NCI-H526 (cell line): ENCODE measurements around the gene TMEM69.
"Not testable (repeated sequence)": the region's sequence is repeated elsewhere in the genome, so short reads cannot be mapped to it uniquely, and the experiment has no call there.

Experiments used
- DNase-seq, 2 experiments: peaks; one replicate each; lab custom pipeline; 2025; lab: John Stamatoyannopoulos, UW

Gene TMEM69

GRCh38 chr1:45678489-45678888, 9.5 kb upstream of the TMEM69 start:
- DNase-seq, result no peak

DNA sequence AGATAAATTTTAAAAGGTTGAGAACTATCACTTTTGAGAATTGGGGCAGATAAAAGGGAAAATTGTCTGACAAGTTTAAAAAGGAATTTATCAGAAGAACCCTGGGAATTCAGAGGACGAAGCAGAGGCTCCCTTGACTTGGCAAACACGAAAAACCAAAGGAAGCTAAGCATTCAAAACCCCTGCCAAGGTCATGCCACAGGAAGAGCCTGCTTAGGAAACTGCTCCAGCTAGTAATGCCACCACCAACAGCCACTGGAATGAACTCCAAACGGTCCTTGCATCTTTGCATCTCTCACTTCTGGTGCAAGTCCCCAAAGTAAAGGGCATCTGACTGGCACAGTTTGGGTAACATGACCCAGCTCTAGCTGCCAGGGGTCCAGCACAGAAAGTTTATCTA, 8.9 kb upstream of the TMEM69 start:
- DNase-seq, result no peak

DNA sequence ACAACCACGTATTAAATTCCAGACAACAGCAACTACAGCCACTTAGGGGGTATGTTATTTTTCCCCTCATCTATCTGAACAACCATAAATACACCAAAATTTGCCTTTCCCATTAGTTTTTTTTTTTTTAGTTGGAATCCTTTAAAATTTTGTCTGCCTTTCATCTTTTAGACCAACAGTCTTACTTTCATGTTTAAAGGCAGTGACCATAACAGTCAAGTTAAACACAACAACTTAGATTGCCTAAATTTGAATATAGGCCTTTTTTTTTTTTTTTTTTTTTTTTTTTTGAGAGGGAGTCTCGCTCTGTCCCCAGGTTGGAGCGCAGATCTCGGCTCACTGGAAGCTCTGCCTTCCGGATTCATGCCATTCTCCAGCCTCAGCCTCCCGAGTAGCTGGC, 5.0 kb upstream of the TMEM69 start:
- DNase-seq, result no peak

GRCh38 chr1:45684402-45684801, 3.6 kb upstream of the TMEM69 start:
- no peak for DNase-seq

DNA sequence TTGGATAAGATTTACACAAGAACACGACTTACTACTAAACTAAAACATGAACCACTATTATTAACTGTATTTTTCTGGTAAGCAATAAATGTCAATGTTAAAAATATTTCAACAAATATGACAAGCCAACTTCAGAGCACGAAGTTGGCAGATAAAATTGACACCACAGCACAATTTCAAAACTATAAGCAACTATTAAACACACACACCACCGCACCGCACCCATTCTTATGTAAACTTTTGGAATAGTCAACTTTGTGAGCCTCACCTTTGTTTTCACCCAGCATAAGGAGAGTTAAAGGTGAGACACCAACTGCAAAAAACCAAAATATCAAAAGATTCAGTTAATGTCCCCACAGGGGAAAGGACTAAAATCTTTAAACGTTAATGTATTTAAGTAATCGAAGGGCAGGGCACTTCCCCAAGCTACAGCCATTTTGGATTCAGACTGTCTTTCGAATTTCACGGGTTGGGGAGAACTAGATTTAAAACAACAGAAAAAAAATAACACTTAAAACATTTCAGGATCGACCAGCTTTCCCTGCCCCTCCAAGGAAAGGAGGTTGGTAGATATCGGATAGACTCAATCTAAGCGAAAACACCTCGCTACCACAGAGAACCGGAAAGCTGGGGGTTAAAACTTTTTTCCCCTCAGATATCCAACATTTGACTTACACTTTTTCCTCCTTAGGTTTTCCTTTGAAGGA, 2.5 kb upstream of the TMEM69 start:
- DNase-seq, result peak; percentile 58 to 61

DNA sequence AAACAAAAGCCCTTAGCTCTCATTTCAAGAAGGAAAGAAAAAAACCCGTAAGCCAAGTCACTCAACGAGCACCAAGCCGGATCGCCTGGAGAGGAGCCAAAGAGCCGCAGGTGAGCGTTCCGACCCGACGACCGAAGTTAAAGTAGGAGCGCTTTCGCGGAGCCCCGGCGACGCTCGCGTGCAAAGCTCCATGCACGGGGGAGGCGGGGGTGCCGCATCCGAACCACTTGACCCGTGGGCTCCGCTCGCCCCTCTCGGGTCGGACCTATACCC, 2.0 kb upstream of the TMEM69 start:
- DNase-seq, result peak; percentile 65 to 81

DNA sequence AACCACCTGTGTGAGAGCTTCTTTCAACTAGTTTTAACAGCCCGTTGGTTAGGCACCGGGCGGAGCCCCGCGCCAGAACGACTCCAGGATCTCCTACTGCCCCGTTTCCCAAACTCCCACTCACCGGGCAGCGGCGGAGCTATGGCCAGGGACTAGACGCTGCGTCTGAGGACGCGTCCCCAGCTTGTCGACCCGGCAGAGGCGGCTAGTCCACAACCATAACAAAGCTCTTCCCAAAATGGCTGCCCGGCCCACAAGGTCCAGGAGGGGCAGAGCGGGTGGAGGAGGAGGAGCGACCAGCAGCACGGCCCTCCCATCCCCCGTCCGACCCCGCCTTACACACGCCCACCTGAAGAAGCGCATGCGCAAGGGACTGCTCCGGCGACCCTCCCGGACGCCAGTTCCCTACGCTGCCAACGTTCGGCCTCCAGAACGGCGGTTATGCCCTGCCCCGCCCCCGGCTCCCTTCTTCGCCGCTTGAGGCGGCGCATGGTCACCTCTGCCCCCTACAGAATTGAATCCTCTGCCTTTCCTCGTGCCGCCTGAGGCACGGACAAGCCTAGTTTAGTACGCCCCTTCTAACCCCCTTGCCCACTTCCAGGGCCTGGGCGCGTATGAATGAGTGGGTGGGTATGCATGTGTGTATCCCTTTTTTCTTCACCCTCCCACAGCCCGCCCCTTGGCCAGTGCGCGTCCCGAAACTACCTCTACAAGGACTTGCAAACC, 1.5 kb upstream of the TMEM69 start, which contains the start of gene GPBP1L1:
Gene GPBP1L1 (minus strand): TSS at position 246 of the 726 bp plus-strand sequence. CDS start 27,446 bp downstream, outside the sequence.
- DNase-seq, result peak; percentile 96 to 99

GRCh38 chr1:45687014-45687753, 797 bp upstream of the TMEM69 start:
- DNase-seq, result peak; percentile 99 to 100

GRCh38 chr1:45693811-45694210, 5.8 kb downstream of the TMEM69 start:
- not testable (repeated sequence) for DNase-seq

DNA sequence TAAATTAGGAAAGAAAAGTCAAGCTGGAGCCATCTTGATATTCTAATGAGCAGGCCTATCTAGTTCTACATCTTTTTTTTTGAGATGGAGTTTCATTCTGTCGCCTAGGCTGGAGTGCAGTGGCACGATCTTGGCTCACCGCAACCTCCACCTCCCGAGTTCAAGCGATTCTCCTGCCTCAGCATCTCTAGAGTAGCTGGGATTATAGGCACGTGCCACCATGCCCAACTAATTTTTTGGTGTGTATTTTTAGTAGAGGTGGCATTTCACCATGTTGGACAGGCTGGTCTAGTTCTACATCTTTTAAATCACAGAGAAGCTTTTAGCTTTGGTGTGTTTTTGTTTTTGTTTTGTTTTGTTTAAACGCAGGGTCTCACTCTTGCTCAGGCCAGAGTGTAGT, 6.8 kb downstream of the TMEM69 start:
- no peak for DNase-seq

DNA sequence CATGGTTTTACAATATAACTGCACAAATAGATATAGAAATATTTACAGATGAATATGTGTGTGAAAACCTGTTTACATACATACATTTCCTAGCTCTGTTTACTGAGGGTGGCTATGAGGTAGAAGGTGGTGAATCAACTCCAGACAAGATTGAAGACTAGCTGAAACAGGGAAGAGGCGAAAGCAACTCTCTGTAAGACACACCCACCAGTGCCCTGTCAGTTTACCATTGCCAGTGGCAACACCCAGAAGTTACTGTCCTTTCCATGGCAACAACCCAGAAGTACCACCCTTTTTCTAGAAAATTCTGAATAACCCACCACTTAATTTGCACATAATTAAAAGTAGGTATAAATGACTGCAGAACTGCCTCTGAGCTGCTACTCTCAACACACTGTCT, 16.7 kb downstream of the TMEM69 start:
- DNase-seq, result no peak

- DNase-seq, result no peak
These were observed 25.7 kb downstream of the TMEM69 start for GRCh38 chr1:45713711-45714110.

- DNase-seq, result no peak
These were observed 28.7 kb downstream of the TMEM69 start for GRCh38 chr1:45716700-45717099.

DNA sequence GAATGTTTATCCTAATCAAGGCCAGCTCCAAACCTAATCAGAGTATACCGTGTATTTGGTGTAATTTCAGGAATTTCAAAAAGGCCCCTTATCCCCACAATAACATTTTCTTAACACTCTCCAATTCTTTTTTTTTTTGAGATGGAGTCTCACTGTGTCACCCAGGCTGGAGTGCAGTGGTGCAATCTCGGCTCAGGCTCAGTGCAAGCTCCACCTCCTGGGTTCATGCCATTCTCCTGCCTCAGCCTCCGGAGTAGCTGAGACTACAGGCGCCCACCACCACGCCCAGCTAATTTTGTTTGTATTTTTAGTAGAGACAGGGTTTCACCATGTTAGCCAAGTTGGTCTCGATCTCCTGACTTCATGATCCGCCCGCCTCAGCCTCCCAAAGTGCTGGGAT, 29.4 kb downstream of the TMEM69 start:
- DNase-seq, result not testable (repeated sequence)

DNA sequence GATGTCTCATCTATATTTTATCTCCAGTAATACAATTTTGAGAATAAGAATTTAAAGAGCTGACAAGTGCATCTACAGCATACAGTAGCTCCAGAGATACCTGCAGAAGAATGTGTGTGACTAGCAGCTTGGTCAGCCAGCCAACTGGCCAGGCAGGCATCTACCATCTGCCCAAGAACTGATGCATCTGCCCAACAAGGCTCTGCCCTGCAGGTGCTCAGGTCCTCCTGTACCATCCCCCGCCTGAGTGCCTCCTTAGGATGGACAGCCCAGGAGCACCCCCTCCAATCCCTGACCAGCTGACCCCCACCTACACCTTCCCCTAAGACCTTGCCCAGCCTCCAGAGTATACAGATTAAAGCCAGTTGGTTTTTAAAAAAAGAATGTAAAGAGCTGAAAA, 30.3 kb downstream of the TMEM69 start:
- DNase-seq, result no peak

DNA sequence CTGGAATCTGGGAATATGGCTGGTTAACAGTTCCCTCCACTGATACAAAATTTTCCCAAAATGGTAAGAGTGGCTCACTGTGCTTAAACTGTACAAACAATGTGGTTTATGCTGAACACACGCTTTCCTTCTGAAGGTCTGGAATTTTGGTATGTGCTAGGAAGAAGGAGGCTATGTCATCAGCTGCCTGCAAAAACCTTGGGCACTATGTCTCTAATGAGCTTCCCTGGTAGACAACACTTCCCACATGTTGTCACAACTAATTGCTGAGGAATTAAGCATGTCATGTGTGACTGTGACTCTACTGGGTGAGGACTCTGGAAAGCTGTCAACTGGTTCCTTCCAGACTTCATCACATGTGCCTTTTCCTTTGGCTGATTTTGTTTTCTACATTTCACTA, 33.2 kb downstream of the TMEM69 start:
- DNase-seq, result no peak

DNA sequence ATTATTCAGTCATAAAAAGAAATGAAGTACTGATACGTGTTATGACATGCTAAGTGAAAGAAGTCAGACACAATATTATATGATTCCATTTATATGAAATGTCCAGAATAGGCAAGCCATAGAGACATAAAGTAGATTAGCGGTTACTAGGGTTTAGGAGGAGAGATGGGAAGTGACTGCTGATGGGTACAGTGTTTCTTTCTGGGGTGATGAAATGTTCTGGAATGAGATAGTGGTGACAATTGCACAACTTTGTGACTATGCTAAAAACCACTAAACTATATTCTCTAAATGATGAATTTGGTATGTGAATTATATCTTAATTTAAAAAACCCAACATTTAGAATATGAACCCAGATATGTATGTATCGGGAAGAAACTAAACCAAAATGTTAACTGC, 34.8 kb downstream of the TMEM69 start:
- no peak for DNase-seq

- no peak for DNase-seq
These were observed 35.4 kb downstream of the TMEM69 start for GRCh38 chr1:45723248-45723930.

DNA sequence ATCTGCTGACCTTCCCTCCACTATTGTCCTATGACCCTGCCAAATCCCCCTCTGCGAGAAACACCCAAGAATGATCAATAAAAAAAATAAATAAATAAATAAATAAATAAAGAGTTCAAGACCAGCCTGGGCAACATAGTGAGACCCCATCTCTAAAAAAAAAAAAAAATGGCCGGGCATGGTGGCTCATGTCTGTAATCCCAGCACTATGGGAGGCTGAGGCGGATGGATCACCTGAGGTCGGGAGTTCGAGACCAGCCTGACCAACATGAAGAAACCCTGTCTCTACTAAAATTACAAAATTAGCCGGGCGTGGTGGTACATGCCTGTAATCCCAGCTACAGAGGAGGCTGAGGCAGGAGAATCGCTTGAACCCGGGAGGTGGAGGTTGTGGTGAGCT, 38.0 kb downstream of the TMEM69 start:
- DNase-seq, result not testable (repeated sequence)

DNA sequence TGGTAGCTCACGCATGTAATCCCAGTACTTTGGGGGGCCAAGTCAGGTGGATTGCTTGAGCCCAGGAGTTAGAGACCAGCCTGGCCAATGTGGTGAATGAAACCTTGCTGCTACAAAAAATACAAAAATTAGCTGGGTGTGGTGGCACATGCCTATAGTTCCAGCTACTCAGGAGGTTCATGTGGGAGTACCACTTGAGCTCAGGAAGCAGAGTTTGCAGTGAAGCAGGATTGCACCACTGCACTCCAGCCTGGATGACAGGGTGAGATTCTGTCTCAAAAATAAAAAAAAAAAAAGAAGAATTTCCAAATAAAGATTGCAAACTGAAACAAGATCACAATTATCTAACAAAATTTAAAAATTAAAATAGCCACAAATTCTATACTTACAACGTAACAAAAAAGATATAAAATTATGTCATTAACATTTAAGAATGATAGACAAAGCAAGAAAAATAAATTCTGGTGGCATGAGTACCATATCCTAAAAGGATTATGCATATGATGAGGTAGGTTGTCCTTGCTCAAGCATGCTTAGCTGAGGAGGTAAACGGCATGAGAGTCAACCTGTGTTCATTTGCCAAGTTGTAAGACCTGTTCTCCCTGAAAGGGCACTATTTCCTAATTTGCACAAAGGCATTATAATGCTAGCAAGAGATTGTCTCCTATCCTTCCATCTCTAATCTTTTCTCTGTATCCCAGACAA, 42.2 kb downstream of the TMEM69 start:
- DNase-seq, result peak; percentile 74 to 79

DNA sequence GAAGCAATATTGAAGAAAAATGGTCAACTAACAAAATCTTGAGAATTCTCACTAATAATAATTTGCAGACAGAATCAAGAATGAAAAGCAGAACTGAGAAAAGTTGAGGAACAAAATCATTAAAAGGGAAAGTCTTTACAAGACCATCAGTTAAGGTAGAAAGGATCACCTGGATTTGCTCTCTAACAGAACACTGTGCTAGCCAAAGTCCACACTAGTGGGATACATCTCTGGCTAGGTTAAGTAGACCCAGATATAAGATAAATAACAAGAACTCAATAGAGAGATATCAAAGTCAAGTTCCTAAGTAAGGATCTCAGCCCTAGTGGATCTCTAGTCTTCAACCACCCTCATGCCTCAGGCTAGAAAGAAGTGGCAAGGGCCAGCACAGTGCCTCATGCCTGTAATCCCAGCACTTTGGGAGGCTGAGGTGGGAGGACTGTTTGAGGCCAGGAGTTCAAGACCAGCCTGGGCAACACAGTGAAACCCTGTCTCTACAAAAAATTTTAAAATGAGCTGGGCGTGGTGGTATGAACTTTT, 42.9 kb downstream of the TMEM69 start:
- DNase-seq, result no peak

DNA sequence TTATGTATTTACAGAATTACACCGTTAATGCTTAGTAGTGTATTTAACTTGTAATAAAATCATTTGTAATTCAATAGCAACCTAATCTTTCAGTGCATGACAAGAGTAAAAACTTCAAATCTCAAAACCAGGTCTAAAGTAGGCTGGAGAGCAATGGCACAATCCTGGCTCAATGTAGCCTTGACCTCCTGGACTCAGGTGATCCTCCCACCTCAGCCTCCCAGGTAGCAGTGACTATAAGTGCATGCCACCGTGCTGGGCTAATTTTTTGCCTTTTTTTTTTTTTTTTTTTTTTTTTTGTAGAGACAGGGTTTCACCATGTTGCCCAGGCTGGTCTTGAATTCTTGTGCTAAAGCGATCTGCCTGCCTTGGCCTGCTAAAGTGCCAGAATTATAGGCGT, 51.2 kb downstream of the TMEM69 start:
- DNase-seq, result no peak
